ENCODE data around the gene OBP2A.

The OBP2A gene

GRCh38 chr9:135587658-135588057 lies 41.7 kb downstream of the OBP2A start:
- no peak for DNase-seq (ENCODE audit: low read depth)

GRCh38 chr9:135588371-135588770 lies 42.4 kb downstream of the OBP2A start:
- DNase-seq (ENCODE audit: low read depth): no peak
- H3K4me3 ChIP-seq (ENCODE audit: low read depth, low read length): no peak overlapping the region

More at GRCh38 chr9:135587658-135588057, 41.7 kb downstream of the OBP2A start:
- H3K4me3 ChIP-seq (ENCODE audit: low read depth, low read length): no peak overlapping the region

GRCh38 chr9:135588886-135589595 lies 43.1 kb downstream of the OBP2A start:
- H3K4me3 ChIP-seq (ENCODE audit: low read depth, low read length): no peak overlapping the region
- DNase-seq (ENCODE audit: low read depth): no peak

- no peak for DNase-seq (ENCODE audit: low read depth)
- H3K4me3 ChIP-seq (ENCODE audit: low read depth, low read length): no peak overlapping the region
These were observed 43.9 kb downstream of the OBP2A start for GRCh38 chr9:135589596-135590485.

- no peak for DNase-seq (ENCODE audit: low read depth)
- H3K4me3 ChIP-seq (ENCODE audit: low read depth, low read length): no peak overlapping the region
These were observed 44.7 kb downstream of the OBP2A start for GRCh38 chr9:135590486-135591079.

- H3K4me3 ChIP-seq (ENCODE audit: low read depth, low read length): no peak overlapping the region
- DNase-seq (ENCODE audit: low read depth): no peak
These were observed 45.8 kb downstream of the OBP2A start for GRCh38 chr9:135591506-135592330.

- no peak overlapping the region for H3K4me3 ChIP-seq (ENCODE audit: low read depth, low read length)
- no peak for DNase-seq (ENCODE audit: low read depth)
These were observed 46.3 kb downstream of the OBP2A start for GRCh38 chr9:135592331-135592590.

GRCh38 chr9:135592625-135593024 lies 46.7 kb downstream of the OBP2A start:
- no peak overlapping the region for H3K4me3 ChIP-seq (ENCODE audit: low read depth, low read length)
- DNase-seq (ENCODE audit: low read depth): no peak

GRCh38 chr9:135596211-135596610 lies 50.3 kb downstream of the OBP2A start:
- DNase-seq (ENCODE audit: low read depth): no peak
- no peak overlapping the region for H3K4me3 ChIP-seq (ENCODE audit: low read depth, low read length)
